ENCODE data around the gene CRB2. TPM values are rescaled to one million over a fixed set of nuclear protein-coding genes. Genes with fewer than 3 reads are reported as not detected.

The CRB2 gene
- total RNA-seq, 2 experiments from 2014 or later = 0.09 TPM; not detected in 1

GRCh38 chr9:123389698-123390097, 33.7 kb downstream of the CRB2 start:
- Mint-ChIP-seq H3K27ac (no peak overlapping the region), H3K4me3 (no peak overlapping the region), H3K9me3 (no peaks in the 10 kb centered on the region), H3K4me1 (ENCODE audit: low read depth) (peaks cover 3% of the 10 kb centered on the region), H3K36me3 (ENCODE audit: low read depth) (no peaks in the 10 kb centered on the region), H3K27me3 (no peaks in the 10 kb centered on the region)
- no peak for ATAC-seq
- TF ChIP-seq CTCF (IDR thresholded peaks at IDR 0.05) = no peak
- intact Hi-C loops (cut with micrococcal nuclease) = loop anchor here (5.0 kb wide), 1 partner anchor 37 kb away; no protein-coding TSS in a partner anchor
- ChIA-PET POLR2A (no interaction called here), CTCF (interaction anchor here (0.8 to 1.2 kb wide), 2 partner anchors 10 to 36 kb away, joined by 3 to 4 read pairs; no protein-coding TSS in a partner anchor)
- no peak for DNase-seq

GRCh38 chr9:123390337-123391135, 34.5 kb downstream of the CRB2 start:
- CTCF ChIA-PET = interaction anchor here (0.8 to 1.2 kb wide), 2 partner anchors 9 to 37 kb away, joined by 3 to 4 read pairs; no protein-coding TSS in a partner anchor
- intact Hi-C loops (cut with micrococcal nuclease) = no loop called here
- Mint-ChIP-seq H3K36me3 (ENCODE audit: low read depth) (no peaks in the 10 kb centered on the region), H3K4me1 (ENCODE audit: low read depth) (no peaks in the 10 kb centered on the region), H3K27ac (no peak overlapping the region), H3K9me3 (no peaks in the 10 kb centered on the region), H3K4me3 (no peak overlapping the region), H3K27me3 (no peaks in the 10 kb centered on the region)
- no peak for TF ChIP-seq CTCF (IDR thresholded peaks at IDR 0.05)
- POLR2A ChIA-PET = no interaction called here
- DNase-seq = no peak
- ATAC-seq = no peak

- H3K27me3 Mint-ChIP-seq = no peaks in the 10 kb centered on the region
- ChIA-PET POLR2A (no interaction called here), CTCF (interaction anchor here (0.7 to 0.9 kb wide), 2 partner anchors 8 to 37 kb away, joined by 3 read pairs; no protein-coding TSS in a partner anchor)
- H3K4me1 Mint-ChIP-seq (ENCODE audit: low read depth) = no peaks in the 10 kb centered on the region
- no peak overlapping the region for H3K27ac Mint-ChIP-seq
- no peak for ATAC-seq
- TF ChIP-seq CTCF (IDR thresholded peaks at IDR 0.05) = no peak
- H3K9me3 Mint-ChIP-seq = no peaks in the 10 kb centered on the region
- DNase-seq = no peak
- intact Hi-C loops (cut with micrococcal nuclease) = no loop called here
- no peak overlapping the region for H3K4me3 Mint-ChIP-seq
- H3K36me3 Mint-ChIP-seq (ENCODE audit: low read depth) = no peaks in the 10 kb centered on the region
These were observed 35.2 kb downstream of the CRB2 start for GRCh38 chr9:123391233-123391632.

- no peaks in the 10 kb centered on the region for H3K9me3 Mint-ChIP-seq
- H3K4me3 Mint-ChIP-seq = no peak overlapping the region
- no peak for DNase-seq
- no peaks in the 10 kb centered on the region for H3K36me3 Mint-ChIP-seq (ENCODE audit: low read depth)
- ChIA-PET POLR2A (no interaction called here), CTCF (interaction anchor here (0.7 to 0.9 kb wide), 2 partner anchors 8 to 38 kb away, joined by 3 read pairs; no protein-coding TSS in a partner anchor)
- no peaks in the 10 kb centered on the region for H3K4me1 Mint-ChIP-seq (ENCODE audit: low read depth)
- ATAC-seq = no peak
- H3K27ac Mint-ChIP-seq = no peak overlapping the region
- no peaks in the 10 kb centered on the region for H3K27me3 Mint-ChIP-seq
- intact Hi-C loops (cut with micrococcal nuclease) = no loop called here
- TF ChIP-seq CTCF (IDR thresholded peaks at IDR 0.05) = no peak
These were observed 35.9 kb downstream of the CRB2 start for GRCh38 chr9:123391946-123392345.

- no peaks in the 10 kb centered on the region for H3K36me3 Mint-ChIP-seq (ENCODE audit: low read depth)
- no peaks in the 10 kb centered on the region for H3K4me1 Mint-ChIP-seq (ENCODE audit: low read depth)
- CTCF ChIA-PET = no interaction called here
- no peaks in the 10 kb centered on the region for H3K9me3 Mint-ChIP-seq
- H3K27ac Mint-ChIP-seq = no peak overlapping the region
- ATAC-seq = no peak
- DNase-seq = no peak
- intact Hi-C loops (cut with micrococcal nuclease) = no loop called here
- POLR2A ChIA-PET = no interaction called here
- TF ChIP-seq CTCF (IDR thresholded peaks at IDR 0.05) = no peak
- H3K4me3 Mint-ChIP-seq = no peak overlapping the region
- no peaks in the 10 kb centered on the region for H3K27me3 Mint-ChIP-seq
These were observed 36.8 kb downstream of the CRB2 start for GRCh38 chr9:123392802-123393201.
